ENCODE results near the gene C1QBP.

DNA sequence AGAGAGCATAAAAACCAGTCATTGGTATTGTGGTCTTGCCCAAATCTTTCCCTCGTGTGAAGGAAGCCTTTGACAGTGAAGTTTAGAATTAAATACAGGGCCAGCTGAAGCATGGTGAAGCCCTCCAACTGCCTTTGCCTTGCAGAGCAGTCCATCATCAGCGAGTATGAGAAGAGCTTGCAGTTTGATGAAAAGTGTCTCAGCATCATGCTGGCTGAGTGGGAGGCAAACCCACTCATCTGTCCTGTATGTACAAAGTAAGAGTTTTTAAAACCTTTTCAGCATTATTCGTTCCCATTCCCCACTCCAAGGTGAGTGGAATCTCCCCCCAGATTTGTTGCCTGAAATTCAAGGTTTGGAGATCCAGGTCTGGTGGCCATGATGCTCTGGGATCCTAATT is 13.1 kb downstream of the C1QBP start:
- TF ChIP-seq SUZ12 (IDR thresholded peaks at IDR 0.05; ENCODE audit: low read length) (no peak), CTCF (IDR thresholded peaks at IDR 0.05; ENCODE audit: control extremely low read depth in 1 of 3, insufficient read depth in 1 of 3, low read depth in 1 of 3, low read length in 3 of 3) (no peak), POLR2A (IDR thresholded peaks at IDR 0.05; ENCODE audit: control extremely low read depth in 1 of 2, low read depth in 2 of 2, low read length in 2 of 2) (no peak), SP1 (IDR thresholded peaks at IDR 0.05; ENCODE audit: low read depth, low read length) (no peak), TEAD4 (IDR thresholded peaks at IDR 0.05; ENCODE audit: low read depth, low read length) (no peak), TAF1 (IDR thresholded peaks at IDR 0.05; ENCODE audit: low read depth, low read length) (no peak), BRCA1 (IDR thresholded peaks at IDR 0.05; ENCODE audit: low read depth, low read length) (no peak)

Data from H1 (cell line).